ENCODE results near the gene IL5.
A peak's percentile ranks its signal among the peaks of the same experiment; 100 is the strongest.
"Not testable (repeated sequence)": the region's sequence is repeated elsewhere in the genome, so short reads cannot be mapped to it uniquely, and the experiment has no call there.

The IL5 gene

DNA sequence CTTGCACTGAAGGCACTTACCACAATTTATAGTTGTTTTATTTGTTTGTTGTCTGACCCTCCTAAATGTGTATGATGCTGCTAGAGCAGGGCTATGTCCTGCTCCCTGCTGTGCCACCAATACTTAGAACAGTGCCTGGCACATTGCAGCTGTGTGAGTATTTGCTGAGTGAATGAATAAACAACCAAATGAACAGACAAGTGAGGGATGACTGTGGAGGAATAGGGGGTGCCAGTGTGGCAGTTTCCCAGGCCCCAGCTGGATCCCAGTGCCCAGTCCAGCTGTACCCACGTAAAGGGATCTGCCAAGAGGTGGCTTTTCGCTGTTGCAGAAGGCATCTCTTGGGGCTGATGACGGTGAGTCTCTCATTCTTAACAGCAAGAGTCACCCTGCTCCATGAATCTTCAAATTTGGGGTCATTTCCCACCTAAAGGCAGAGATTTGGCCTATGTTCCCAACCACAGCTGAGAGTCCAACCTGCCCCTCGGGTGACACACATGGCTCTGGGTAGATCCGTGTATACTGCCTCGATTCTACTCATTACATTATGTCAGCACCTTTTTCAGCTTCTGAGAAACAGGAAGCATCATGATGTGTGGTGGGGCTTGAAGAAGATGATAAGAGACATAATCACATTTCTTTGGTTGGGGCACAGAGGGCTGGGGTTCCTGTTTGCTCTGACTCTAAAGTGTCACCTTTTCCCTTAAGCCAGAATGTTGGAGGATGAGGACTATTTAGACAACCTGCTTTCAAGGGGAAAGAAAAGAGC, 14.3 kb downstream of the IL5 start:
- DNase-seq (ENCODE audit: low spot score) = peak; percentile 61

DNA sequence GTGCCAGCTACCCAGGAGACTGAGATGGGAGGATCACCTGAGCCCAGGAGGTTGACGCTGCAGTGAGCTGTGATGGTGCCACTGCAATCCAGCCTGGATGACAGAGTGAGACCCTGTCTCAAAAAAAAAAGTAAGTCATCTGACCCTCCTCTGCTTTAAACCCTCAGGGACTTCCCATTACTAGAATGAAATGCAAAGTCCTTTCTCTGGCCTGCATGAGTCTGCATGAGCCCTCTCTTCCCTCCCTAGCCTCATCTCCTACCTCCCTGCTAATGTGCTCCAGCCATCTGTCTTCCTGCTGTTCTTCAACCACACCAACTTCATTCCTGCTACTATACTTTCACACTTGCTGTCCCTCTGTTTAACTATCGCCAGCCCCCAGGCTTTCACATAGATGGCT, 15.3 kb downstream of the IL5 start:
- DNase-seq (ENCODE audit: low spot score) = no peak

DNA sequence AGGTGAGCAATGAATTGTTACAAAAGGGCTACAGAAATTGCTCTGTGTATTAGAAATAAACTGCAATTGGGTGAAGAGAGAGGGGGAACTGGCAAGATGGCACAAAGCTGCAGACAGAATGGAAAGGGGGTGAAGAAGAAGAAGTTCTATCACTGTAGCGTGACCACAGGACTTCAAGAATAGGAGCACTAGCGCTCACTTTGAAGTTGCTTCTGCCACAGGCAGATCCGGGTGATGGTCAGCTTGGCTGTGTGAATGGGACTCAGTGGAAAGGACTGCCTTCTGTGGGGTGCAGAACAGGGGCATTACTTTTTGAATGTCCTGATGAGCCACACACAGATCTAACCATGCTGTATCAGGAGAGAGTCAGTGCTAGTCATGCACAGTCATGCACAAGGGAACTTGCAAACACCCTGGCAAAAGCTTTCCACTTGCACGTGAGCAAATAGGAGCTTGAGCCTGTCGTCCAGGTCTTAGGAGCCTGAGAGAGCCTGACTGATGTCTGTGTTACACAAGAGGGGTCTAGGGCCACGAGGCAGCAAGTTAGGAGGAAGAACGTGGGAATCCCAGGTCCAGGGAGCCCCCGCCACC, 16.3 kb downstream of the IL5 start:
- DNase-seq (ENCODE audit: low spot score) = no peak

DNA sequence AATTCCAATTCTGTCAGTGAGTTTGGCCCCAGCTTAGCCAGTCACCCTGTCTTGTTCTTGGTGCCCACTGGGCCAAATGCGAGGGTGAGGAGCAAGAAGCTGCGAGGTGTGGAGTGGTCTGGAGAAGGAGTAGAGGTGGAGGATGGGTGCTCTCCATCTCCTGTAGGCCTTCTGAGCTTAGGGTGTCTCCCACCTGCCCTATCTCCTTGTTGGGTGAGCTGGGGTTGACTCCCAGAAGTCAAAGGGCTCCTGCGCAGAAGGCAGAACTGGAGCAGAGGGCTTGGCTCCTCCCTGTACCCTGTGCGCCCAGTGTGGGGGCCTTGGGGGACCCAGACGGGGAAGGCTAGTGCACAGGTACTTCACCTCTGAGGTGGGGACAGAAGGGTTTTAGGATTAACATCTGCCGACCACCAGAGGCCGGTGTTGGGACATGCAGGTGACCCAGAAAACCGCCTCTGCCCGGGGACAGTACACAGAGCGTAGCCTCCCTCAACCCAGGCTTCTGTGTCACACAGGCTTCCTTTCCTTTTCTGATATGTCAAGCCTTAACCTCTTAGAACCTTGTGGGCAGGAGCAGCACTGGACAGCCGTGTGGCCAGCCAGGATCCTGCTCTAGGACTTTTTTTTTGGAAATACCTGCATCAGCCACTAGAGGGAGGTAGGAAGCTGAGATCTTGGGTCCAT, 16.9 kb downstream of the IL5 start:
- peak; percentile 53 for DNase-seq (ENCODE audit: low spot score)

DNA sequence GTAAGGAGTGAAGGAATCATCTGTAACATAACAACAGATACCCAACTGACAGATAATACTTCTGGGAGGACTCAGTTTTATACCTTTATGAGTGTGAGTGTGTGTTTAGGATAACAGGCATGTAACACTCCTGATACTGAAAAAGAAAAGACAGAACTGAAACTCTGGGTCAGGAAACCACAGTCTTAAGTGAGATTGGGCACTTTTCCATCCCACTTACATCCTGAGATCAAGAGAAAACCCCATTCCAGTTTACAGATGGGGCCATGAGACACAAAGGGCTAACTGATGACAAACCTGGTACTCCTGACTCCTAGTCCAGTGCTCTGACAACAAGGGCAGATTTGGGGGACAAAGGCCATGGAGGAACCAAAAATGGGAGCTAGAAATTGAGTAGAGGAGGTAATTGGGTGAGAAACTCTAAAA, 18.0 kb downstream of the IL5 start:
- DNase-seq (ENCODE audit: low spot score) = no peak

DNA sequence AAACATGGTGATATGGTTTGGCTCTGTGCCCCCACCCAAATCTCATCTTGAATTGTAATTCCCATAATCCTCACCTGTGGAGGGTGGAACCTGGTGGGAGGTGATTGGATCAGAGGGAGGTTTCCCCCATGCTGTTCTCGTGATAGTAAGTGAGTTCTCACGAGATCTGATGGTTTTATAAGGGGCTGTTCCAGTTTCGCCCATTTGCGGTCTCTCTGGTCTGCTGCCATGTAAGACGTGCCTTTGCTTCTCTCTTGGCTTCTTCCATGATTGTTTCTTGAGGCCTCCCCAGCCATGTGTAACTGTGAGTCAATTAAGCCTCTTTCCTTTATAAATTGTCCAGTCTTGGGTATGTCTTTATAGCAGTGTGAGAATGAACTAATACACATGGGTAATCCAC, 18.4 kb downstream of the IL5 start:
- not testable (repeated sequence) for DNase-seq (ENCODE audit: low spot score)

DNA sequence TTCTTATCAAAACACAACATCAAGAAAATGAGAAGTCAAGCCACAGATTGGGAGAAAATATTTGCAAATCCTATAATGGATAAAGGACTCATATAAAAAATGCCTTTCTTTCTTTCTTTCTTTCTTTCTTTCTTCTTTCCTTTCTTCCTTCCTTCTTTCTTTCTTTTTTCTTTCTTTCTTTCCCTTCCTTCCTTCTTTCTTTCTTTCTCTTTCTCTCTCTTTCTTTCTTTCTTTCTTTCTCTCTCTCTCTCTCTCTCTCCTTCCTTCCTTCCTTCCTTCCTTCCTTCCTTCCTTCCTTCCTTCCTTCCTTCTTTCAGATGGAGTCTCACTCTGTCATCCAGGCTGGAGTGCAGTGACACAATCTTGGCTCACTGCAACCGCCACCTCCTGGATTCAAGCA, 21.3 kb downstream of the IL5 start:
- DNase-seq (ENCODE audit: low spot score) = not testable (repeated sequence)

DNA sequence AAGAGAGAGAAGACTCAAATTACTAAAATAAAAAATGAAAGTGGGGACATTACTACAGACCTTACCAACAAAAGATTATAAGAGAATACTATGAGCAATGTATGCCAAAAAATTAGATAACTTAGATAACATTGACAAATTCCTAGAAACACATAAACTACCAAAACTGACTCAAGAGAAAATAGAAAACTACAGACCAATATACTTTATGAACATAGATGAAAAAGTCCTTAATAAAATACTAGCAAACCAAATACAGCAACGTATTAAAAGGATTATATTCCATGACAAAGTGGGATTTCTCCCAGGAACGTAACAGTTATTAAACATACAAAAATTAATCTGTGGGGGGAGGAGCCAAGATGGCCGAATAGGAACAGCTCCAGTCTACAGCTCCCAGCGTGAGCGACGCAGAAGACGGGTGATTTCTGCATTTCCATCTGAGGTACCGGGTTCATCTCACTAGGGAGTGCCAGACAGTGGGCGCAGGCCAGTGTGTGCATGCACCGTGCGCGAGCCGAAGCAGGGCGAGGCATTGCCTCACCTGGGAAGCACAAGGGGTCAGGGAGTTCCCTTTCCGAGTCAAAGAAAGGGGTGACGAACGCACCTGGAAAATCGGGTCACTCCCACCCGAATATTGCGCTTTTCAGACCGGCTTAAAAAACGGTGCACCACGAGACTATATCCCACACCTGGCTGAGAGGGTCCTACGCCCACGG, 29.5 kb downstream of the IL5 start:
- not testable (repeated sequence) for DNase-seq (ENCODE audit: low spot score)

DNA sequence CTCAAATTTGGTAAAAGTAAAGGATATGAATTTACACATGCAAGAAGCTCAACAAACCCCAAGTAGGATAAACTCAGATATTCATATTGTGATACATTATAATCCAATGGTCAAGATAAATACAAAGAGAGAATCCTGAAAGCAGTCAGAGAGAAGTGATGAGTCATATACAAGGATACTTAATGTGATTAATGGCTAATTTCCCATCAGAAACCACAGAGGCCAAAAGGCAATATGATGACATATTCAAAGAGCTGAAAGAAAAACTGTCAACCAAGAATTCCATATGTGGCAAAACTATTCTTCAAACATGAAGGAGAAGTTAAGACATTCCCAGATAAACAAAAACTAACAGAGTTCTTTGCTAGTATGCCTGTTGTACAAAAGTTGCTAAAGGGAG, 33.2 kb downstream of the IL5 start:
- no peak for DNase-seq (ENCODE audit: low spot score)

DNA sequence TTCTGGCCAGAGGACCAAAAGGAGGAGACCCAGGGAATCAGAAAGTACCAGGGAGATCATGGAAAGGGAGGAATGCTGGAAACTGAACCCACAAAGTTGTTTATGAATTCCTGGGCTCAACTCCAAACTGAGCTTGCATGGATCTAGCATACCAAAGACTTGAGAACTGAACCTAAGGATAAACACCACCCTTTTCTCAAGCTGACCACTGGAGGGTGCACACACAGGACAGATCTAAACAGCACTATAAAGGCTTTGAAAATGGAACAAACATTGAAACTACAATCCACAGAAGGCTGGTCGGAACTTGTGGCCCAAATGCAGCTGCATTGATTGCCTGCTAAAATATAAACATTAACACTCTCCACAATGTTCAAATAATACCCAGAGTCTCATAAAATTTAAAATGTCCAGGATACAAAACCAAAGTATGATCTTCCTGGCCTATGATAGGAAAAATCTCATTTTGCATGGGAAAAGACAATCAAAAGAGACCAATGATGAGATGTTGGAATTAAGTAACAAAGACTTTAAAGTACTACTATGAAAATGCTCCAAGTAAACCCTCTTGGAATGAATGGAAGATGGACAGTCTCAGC, 37.1 kb downstream of the IL5 start:
- no peak for DNase-seq (ENCODE audit: low spot score)

DNA sequence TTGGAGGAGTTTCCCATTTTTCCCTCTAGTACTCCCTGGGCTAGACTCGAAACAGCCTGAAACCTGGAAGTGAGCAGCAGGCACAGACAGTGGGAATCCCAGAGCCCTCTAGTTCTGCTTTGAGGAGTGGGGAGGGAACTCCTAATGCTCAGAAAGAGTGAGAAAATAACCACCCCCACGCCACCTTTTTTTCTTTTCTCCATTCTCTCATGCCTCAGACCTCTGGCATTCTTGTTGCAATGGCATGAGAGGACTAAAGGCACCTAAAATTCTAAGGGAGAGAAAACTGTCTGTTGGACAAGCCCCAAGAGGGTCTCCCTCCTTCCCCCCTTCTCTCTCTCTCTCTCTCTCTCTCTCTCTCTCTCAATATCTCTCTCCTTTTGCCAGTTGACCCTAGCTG, 37.7 kb downstream of the IL5 start:
- no peak for DNase-seq (ENCODE audit: low spot score)

DNA sequence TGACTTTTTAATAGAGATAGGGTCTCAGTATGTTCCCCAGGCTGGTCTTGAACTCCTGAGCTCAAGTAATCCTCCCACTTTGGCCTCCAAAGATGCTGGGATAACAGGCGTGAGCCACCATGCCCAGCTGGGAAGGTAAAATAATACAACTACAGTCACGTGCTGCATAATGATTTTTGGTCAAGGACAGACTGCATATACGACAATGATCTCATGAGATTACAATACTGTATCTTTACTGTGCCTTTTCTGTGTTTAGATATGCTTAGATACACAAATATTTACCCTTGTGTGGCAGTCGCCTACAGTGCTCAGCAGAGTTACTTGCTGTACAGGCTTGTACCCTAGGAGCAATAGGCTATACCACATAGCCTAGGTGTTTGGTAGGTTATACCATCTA, 38.6 kb downstream of the IL5 start:
- DNase-seq (ENCODE audit: low spot score) = no peak

DNA sequence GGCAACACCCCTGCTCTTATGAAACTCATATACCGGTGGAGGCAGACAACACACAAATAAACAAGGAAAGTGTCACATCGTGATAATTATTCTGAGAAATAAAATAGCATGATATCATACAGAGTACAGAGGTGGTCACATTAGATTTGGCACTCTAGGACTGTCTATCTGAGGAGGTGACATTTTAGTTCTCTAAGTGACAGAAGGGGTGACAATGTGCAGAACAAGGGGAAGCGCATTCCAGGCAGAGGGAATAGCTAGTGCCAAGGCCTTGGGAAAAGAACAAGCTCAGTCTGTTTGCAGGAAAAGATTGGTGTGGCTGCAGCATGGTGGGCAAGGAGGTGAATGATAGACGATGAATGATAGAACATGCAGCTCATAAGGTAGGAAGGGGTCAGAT, 40.1 kb downstream of the IL5 start:
- no peak for DNase-seq (ENCODE audit: low spot score)

DNA sequence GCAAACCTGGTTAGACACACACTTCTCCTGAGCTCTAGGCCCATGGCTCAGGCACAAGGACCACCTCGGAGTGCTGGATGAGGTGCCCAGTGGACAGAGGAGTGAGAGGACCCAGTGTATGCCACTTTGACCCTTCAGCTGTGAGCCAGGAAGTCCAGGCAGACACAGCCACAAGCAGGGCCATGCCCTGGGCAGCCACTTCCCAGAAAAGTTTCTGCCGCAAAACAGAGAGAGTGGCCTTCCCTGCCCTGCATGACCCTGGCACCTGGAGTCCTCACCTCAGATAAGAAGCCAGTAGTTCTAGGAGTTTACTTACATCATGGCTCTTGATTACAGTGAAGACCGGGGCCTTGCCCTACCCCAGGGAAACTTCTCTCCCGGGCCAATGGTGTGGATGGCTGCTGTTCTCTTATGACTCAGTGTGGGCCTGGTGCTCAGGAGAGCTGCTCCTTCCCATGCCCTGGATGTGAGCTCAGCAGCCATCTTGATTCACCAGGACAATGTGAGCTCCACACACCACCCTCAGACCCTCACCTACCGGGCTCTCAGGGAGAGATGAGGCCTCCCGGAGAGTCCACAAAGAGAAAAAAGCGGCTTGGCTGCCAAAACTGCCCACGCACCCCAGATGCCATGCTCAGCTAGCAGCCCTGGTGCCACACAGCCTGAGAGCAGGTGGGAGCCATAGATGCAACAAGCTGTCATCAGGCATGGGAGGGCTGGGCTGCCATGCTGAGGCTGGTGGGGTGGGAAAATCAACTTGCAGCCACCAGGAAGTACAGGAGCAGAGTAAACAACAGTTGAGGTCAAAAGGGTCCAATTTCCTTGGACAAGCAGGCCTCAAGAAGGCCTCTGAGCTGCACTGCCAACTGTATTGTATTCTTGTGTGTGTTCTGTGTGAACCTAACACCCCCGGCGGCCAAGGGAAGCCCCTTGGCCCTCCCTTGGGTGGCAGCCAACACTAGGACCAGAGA, 41.1 kb downstream of the IL5 start:
- DNase-seq (ENCODE audit: low spot score) = no peak

DNA sequence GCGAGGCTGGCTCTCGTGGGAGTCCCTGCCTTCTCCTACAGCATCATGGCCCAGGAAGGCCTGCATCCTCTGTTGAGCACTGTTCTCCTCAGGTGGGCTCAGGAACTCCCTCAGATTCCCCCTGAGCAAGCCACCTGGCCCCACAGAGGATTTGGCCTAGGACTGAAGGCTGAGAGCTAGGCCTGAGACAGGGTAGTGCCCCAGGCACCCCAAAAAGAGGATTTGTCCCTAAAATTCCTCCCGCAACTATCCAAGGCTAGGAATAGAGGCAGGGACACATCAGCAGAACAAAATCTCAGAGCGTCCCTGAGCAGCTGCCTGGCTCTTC, 41.7 kb downstream of the IL5 start:
- DNase-seq (ENCODE audit: low spot score) = no peak

DNA sequence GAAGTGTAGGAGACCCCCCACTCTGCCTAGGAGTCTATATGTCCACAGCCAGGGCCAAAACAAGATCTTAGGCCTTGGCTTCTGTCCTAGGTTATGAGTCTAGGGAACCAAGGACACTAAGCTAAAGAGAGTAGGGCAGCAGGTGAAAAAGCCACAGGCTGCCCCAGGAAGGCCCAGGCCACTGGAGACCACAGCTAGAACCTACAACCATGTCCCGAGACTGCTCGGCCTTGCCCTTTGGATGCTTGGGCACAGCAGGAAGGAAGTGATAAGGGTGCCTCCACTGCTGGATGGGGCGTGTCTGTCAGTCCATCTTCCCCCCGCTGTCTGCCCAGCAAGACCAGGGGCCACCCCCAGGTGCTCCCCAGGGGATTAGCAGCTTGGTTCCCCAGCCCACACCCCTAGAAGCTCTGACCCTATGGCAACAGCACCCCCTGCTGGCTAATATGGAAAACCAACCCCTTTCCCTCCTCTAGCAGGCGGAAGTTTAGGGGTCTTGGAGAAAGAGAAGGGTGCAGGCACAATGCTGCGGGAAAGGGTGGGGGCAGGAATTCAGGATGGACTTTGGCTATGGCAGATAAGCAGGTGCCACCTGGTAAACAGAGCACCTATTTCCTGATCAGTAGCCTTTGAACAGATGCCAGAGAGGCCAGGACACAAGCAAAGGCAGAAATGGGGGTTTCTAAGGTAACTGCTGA, 42.2 kb downstream of the IL5 start:
- peak; percentile 80 for DNase-seq (ENCODE audit: low spot score)

DNA sequence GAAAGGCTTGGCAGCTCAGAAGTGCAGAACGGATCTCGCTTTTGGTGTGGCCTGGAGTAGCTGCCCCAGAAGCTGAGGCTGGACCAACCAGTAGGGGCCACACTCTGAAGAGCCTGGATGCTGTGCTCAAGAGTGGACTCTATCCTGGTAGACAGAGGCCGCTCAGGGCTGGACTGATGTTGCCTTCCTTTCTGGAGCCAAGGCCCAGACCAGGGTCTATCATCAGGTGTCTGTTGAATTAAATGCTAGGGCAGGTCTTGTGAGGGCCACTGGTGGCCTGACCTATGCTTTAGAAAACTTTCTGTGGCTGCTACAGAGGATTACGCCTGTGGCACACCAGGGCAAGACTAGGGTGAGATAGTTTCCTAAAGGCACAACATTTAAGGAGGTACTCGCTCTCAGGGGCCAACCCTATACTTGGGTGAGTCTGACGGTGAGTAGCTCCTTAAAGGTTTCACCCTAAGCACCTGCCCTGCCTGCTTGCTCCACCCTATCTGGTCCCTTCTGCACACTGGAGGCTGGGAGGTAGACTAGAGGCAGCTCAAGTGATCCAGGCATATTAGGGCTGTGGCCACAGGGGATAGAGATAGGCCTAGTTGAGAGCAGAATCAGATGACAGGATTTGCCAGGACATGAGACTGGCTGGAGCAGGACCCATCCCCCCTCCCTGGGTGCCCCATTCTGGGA, 42.9 kb downstream of the IL5 start:
- DNase-seq (ENCODE audit: low spot score) = no peak

DNA sequence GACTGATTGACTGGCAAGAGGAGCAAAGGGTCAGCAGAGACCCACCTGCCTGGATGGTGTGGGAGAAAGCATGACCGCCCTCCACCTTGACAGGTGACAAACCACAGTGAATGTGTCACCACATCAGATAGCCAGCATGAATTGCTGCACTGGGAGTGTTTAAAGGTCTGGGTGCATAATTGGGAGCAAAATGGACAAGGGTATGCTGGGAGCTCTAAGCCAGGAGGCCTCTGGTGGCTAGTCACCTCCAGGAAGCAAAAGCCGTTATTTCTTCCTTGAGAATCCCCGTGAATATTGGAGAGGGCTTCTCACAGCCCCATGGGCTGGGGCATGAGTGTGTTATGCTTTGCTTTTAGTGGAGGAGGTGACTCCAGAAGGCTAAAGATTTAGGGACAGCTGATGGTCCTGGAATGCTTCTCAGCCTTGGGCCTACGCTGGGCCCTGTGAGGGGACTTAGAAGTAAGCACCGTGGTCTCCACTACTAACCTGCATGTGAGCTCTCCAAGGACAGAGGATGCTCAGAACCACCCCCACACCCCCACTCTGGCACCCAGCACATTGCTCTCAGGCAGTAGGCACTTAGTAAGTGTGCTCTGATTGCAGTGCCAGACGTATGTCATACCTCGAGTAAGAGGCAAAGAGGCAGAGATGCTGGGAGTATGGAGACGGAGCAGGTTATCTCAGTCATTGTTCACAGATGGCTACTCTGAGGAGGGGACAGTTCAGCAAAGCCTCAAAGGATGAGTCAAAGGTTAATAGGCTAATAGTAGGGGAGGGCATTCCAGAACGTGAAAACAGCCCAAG, 43.7 kb downstream of the IL5 start:
- no peak for DNase-seq (ENCODE audit: low spot score)

DNA sequence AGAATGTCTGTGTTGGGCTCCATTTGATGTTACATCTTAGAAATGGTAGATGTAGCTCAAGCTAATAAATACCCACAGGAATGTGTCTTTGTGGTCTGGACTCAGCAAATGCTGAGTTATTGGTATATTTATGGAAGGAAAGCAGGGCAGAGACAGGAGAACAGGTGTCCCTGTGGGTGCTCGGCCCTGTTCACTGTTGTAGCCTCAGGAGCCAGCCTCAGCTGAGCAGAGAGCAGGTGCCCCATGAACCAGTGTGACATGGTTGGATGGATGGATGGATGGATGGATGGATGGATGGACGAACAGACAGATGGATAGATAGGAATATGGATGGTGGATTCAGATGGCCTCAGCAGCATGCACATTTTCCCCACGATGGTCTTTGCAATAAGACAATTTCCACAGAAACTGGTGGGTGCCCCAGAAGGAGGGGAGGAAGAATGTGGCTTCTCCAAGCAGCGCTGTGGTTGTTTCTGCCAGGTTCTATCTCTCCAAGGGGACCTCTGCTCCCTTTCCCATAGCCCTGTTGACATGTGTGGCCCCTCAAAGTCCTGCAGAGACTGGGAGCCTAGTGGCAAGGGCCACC, 44.5 kb downstream of the IL5 start:
- no peak for DNase-seq (ENCODE audit: low spot score)
